Caco-2 (cell line): ENCODE data around the gene SBF1. TPM values are rescaled to one million over a fixed set of nuclear protein-coding genes. Genes with fewer than 3 reads are reported as not detected.

ENCODE experiments used
- BruUV-seq: library from RNA; stranded (reverse); fragments of 400-500 nt; replicated peaks from 2 replicates; lab custom pipeline; 2021; lab: Mats Ljungman, UMichigan
- CTCF ChIA-PET: fragments of 300-600 bp; sonication (Branson Sonifier 250); formaldehyde crosslinking; loops from one replicate; lab custom pipeline; 2022; ENCODE audit warnings: antibody characterized with exemption; lab: Charles Lee
- POLR2A ChIA-PET: fragments of 300-600 bp; sonication (Branson Sonifier 250); formaldehyde crosslinking; loops from one replicate; lab custom pipeline; 2022; ENCODE audit warnings: antibody characterized with exemption; lab: Charles Lee
- DNase-seq, 2 experiments: peaks; one replicate each; pipeline versions ENCODE4 v3.0.0 to v3.0.0-alpha.2; 2020 to 2022
- H3K27me3 ChIP-seq: replicated peaks from 2 replicates; pipeline ENCODE4 v1.6.0; 2011; ENCODE audit warnings: low read length; ENCODE audit not compliant: control insufficient read depth, insufficient read depth
- H3K36me3 ChIP-seq: 2 replicates; pipeline ENCODE4 v1.5.1; 2011; ENCODE audit warnings: low read length; ENCODE audit not compliant: control insufficient read depth, insufficient read depth
- H3K4me1 ChIP-seq: fragments of 250-450 bp; sonication (Bioruptor Pico); 2 replicates; pipeline ENCODE4 v1.5.1; 2020; ENCODE audit warnings: mild to moderate bottlenecking
- H3K4me3 ChIP-seq: 2 replicates; pipeline ENCODE4 v1.5.1; 2011; ENCODE audit warnings: low read depth, mild to moderate bottlenecking, control low read depth, low read length
- H3K9me3 ChIP-seq: fragments of 250-450 bp; sonication (Bioruptor Pico); 2 replicates; pipeline ENCODE4 v1.5.1; 2020; ENCODE audit warnings: mild to moderate bottlenecking, moderate library complexity
- H3K27ac Mint-ChIP-seq: one replicate; pipeline ENCODE4 v1.8.0; 2022; ENCODE audit warnings: mixed read lengths; ENCODE audit not compliant: unreplicated experiment
- H3K27me3 Mint-ChIP-seq: one replicate; pipeline ENCODE4 v1.8.0; 2022; ENCODE audit warnings: mixed read lengths; ENCODE audit not compliant: insufficient read depth, unreplicated experiment
- H3K36me3 Mint-ChIP-seq: one replicate; pipeline ENCODE4 v1.8.0; 2022; ENCODE audit warnings: mild to moderate bottlenecking, mixed read lengths; ENCODE audit not compliant: insufficient read depth, unreplicated experiment
- H3K4me1 Mint-ChIP-seq: one replicate; pipeline ENCODE4 v1.8.0; 2022; ENCODE audit warnings: low read depth, mixed read lengths; ENCODE audit not compliant: unreplicated experiment
- H3K4me3 Mint-ChIP-seq: one replicate; pipeline ENCODE4 v1.8.0; 2022; ENCODE audit warnings: mild to moderate bottlenecking, moderate library complexity, mixed read lengths; ENCODE audit not compliant: unreplicated experiment
- H3K9me3 Mint-ChIP-seq: one replicate; pipeline ENCODE4 v1.8.0; 2022; ENCODE audit warnings: mixed read lengths; ENCODE audit not compliant: unreplicated experiment
- intact Hi-C: fragments of 100-400 bp; cut with micrococcal nuclease; formaldehyde crosslinking; loops from one replicate; pipeline ENCODE4 v1.10.0; 2022; ENCODE audit not compliant: unreplicated experiment
- total RNA-seq: library from RNA; stranded (reverse); gene quantifications from 2 replicates; pipeline ENCODE4 v1.2.3, GENCODE V29; 2022
- TF ChIP-seq, protein P1 (sequence below), 2 experiments: fragments of 200-600 bp in 1 of 2; IDR thresholded peaks; 1 replicate in 1 of 2; 2 replicates in 1 of 2; pipeline versions ENCODE4 v1.5.1 to v1.8.0; 2011 to 2022; ENCODE audit warnings: antibody characterized with exemption in 1 of 2, control low read depth in 1 of 2, inconsistent platforms in 1 of 2, low read depth in 1 of 2, low read length in 1 of 2, mild to moderate bottlenecking in 1 of 2, moderate library complexity in 1 of 2; ENCODE audit not compliant: insufficient read depth in 1 of 2, severe bottlenecking in 1 of 2, unreplicated experiment in 1 of 2

SBF1 gene
- total RNA-seq, 1 experiment from 2014 or later: 82.8 TPM

DNA sequence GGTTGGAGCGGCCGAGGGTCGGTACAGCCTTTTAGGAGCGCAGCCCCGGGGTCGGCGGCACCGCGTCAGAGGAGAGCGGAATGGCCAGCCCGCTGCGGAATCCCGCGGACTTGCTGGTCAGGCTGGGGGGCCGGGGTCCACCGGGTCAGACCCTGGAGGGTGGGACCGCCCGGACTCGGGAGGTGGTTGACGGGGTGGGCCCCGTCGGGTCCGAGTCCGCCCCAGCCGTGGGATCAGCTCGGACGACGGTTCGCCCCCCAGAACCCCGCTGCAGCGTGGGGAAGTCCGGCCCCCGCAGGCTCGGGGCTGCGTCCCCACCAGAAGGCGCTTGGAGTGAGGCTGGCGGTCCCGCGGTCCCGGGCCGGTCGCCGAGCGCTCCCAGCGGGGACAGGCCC lies 6.2 kb upstream of the SBF1 start:
- POLR2A ChIA-PET: interaction anchor here (0.8 kb wide), 1 partner anchor 45 kb away, joined by 4 read pairs; the partner anchor contains the start of gene SCO2
- Mint-ChIP-seq H3K27ac (no peak overlapping the region), H3K9me3 (no peaks in the 10 kb centered on the region), H3K4me1 (peaks cover 16% of the 10 kb centered on the region), H3K36me3 (peaks cover 17% of the 10 kb centered on the region), H3K4me3 (peak overlapping the region; percentile 77), H3K27me3 (no peaks in the 10 kb centered on the region)
- DNase-seq: no peak
- Histone ChIP-seq H3K9me3 (no peaks in the 10 kb centered on the region), H3K4me3 (peak overlapping the region; percentile 58), H3K4me1 (peaks cover 15% of the 10 kb centered on the region), H3K36me3 (no peaks in the 10 kb centered on the region), H3K27me3 (no peaks in the 10 kb centered on the region)
- CTCF ChIA-PET: interaction anchor here (0.5 to 0.8 kb wide), 2 partner anchors 17 to 230 kb away, joined by 3 to 4 read pairs; no protein-coding TSS in a partner anchor
- BruUV-seq: no TSS peak
- TF ChIP-seq, protein P1, sequence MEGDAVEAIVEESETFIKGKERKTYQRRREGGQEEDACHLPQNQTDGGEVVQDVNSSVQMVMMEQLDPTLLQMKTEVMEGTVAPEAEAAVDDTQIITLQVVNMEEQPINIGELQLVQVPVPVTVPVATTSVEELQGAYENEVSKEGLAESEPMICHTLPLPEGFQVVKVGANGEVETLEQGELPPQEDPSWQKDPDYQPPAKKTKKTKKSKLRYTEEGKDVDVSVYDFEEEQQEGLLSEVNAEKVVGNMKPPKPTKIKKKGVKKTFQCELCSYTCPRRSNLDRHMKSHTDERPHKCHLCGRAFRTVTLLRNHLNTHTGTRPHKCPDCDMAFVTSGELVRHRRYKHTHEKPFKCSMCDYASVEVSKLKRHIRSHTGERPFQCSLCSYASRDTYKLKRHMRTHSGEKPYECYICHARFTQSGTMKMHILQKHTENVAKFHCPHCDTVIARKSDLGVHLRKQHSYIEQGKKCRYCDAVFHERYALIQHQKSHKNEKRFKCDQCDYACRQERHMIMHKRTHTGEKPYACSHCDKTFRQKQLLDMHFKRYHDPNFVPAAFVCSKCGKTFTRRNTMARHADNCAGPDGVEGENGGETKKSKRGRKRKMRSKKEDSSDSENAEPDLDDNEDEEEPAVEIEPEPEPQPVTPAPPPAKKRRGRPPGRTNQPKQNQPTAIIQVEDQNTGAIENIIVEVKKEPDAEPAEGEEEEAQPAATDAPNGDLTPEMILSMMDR (IDR thresholded peaks at IDR 0.05; ENCODE audit: insufficient read depth in 1 of 2, low read depth in 1 of 2, low read length in 1 of 2, severe bottlenecking in 1 of 2, unreplicated experiment in 1 of 2): no peak
- intact Hi-C loops: no loop called here

DNA sequence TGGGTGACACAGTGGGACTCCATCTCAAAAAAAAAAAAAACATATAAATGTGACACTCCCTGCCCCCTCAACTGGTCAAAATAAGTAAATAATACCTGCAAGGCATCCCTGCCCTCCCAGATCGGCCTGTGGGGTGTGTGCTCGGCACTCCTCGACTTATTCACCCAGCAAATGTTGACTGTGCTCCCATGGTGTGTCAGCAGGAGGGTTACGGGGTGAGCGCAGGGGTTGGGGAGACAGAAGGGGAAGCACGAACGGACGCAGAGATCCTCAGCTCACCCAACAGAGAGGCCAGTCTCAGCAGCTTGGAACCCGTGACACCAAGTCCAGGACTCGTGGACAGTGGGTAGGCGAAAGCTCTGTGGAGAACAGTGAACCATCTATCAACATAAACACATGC lies 4.9 kb upstream of the SBF1 start:
- Histone ChIP-seq H3K27me3 (no peaks in the 10 kb centered on the region), H3K4me1 (peaks cover 15% of the 10 kb centered on the region), H3K36me3 (no peaks in the 10 kb centered on the region), H3K9me3 (no peaks in the 10 kb centered on the region), H3K4me3 (no peak overlapping the region)
- TF ChIP-seq, protein P1 (IDR thresholded peaks at IDR 0.05; ENCODE audit: insufficient read depth in 1 of 2, low read depth in 1 of 2, low read length in 1 of 2, severe bottlenecking in 1 of 2, unreplicated experiment in 1 of 2): no peak
- ChIA-PET POLR2A (no interaction called here), CTCF (no interaction called here)
- intact Hi-C loops: no loop called here
- H3K9me3 Mint-ChIP-seq: no peaks in the 10 kb centered on the region
- peaks cover 6% of the 10 kb centered on the region for H3K4me1 Mint-ChIP-seq
- H3K27ac Mint-ChIP-seq: no peak overlapping the region
- H3K27me3 Mint-ChIP-seq: no peaks in the 10 kb centered on the region
- peak overlapping the region; percentile 77 for H3K4me3 Mint-ChIP-seq
- BruUV-seq: no TSS peak
- DNase-seq: no peak
- H3K36me3 Mint-ChIP-seq: peaks cover 4% of the 10 kb centered on the region

DNA sequence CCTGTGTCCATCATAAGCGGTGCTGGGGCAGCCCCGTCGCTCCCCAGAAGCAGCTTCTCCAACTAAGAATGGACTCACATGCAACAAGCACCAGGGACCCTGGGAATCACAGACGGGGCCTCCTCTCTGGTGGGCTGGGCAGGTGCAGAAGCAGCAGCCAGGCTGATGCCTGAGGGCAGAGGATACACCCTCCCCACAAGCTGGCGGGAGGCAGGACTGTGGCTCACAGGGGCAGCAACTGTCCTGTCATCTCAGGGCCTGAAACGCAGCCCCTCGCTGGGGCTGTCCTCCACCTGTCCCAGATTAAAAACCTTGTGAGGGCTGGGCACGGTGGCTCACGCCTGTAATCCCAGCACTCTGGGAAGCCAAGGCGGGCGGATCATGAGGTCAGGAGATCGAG lies 3.1 kb upstream of the SBF1 start:
- peaks cover 18% of the 10 kb centered on the region for H3K4me1 ChIP-seq
- no peak for DNase-seq
- no peaks in the 10 kb centered on the region for H3K27me3 Mint-ChIP-seq
- H3K27ac Mint-ChIP-seq: no peak overlapping the region
- H3K27me3 ChIP-seq: no peaks in the 10 kb centered on the region
- no peaks in the 10 kb centered on the region for H3K9me3 Mint-ChIP-seq
- peaks cover 21% of the 10 kb centered on the region for H3K4me1 Mint-ChIP-seq
- POLR2A ChIA-PET: no interaction called here
- no peaks in the 10 kb centered on the region for H3K36me3 Mint-ChIP-seq
- no TSS peak for BruUV-seq
- intact Hi-C loops: no loop called here
- no peaks in the 10 kb centered on the region for H3K36me3 ChIP-seq
- no peak overlapping the region for H3K4me3 Mint-ChIP-seq
- CTCF ChIA-PET: no interaction called here
- no peak overlapping the region for H3K4me3 ChIP-seq
- H3K9me3 ChIP-seq: no peaks in the 10 kb centered on the region
- TF ChIP-seq, protein P1 (IDR thresholded peaks at IDR 0.05; ENCODE audit: insufficient read depth in 1 of 2, low read depth in 1 of 2, low read length in 1 of 2, severe bottlenecking in 1 of 2, unreplicated experiment in 1 of 2): no peak
